ENCODE results near the gene MEI4.

MEI4 gene
- long read RNA-seq, partial matches to known transcripts: 0 of 2 reads
- long read RNA-seq, other reads (novel, unspliced or antisense): 2 of 2 reads

GRCh38 chr6:77652739-77653138 lies at the start of gene MEI4:
TSS of gene MEI4 (plus strand) at chr6:77653039. CDS start at chr6:77690672, 37,633 bp downstream.
- no peak for TF ChIP-seq POLR2AphosphoS5 (IDR thresholded peaks at IDR 0.05; ENCODE audit: low read depth)
- no peak for TF ChIP-seq CTCF (IDR thresholded peaks at IDR 0.05; ENCODE audit: insufficient read depth, low read length)
- no peak for TF ChIP-seq SPI1 (IDR thresholded peaks at IDR 0.05; ENCODE audit: borderline replicate concordance, low read depth)
- no peak for TF ChIP-seq REST (IDR thresholded peaks at IDR 0.05; ENCODE audit: insufficient replicate concordance, low read depth)
- no peak for TF ChIP-seq GABPA (IDR thresholded peaks at IDR 0.05; ENCODE audit: low read depth)
- no peak for DNase-seq (ENCODE audit: low read depth in 1 of 2, low spot score in 1 of 2)

GRCh38 chr6:77604476-77604875 lies 48.4 kb upstream of the MEI4 start:
- TF ChIP-seq REST (IDR thresholded peaks at IDR 0.05; ENCODE audit: insufficient replicate concordance, low read depth) (no peak), POLR2AphosphoS5 (IDR thresholded peaks at IDR 0.05; ENCODE audit: low read depth) (no peak), SPI1 (IDR thresholded peaks at IDR 0.05; ENCODE audit: borderline replicate concordance, low read depth) (no peak), GABPA (IDR thresholded peaks at IDR 0.05; ENCODE audit: low read depth) (no peak), CTCF (IDR thresholded peaks at IDR 0.05; ENCODE audit: insufficient read depth, low read length) (no peak)
- no peak overlapping the region for H3K4me3 ChIP-seq (replicated peaks; ENCODE audit: insufficient read depth, low read length)
- no peaks in the 10 kb centered on the region for H3K27me3 ChIP-seq (ENCODE audit: insufficient read depth, poor library complexity, severe bottlenecking)
- no peak overlapping the region for H3K27ac ChIP-seq (replicated peaks)
- DNase-seq (ENCODE audit: low read depth in 1 of 2, low spot score in 1 of 2): no peak

More at GRCh38 chr6:77652739-77653138, at the start of gene MEI4:
- Histone ChIP-seq H3K4me3 (replicated peaks; ENCODE audit: insufficient read depth, low read length) (no peak within 1 kb of the TSS), H3K27me3 (ENCODE audit: insufficient read depth, poor library complexity, severe bottlenecking) (no peaks in the 10 kb centered on the region), H3K27ac (replicated peaks) (no peak within 1 kb of the TSS)

- no peak for DNase-seq (ENCODE audit: low read depth in 1 of 2, low spot score in 1 of 2)
- no peaks in the 10 kb centered on the region for H3K27me3 ChIP-seq (ENCODE audit: insufficient read depth, poor library complexity, severe bottlenecking)
- H3K27ac ChIP-seq (replicated peaks): no peak overlapping the region
- TF ChIP-seq SPI1 (IDR thresholded peaks at IDR 0.05; ENCODE audit: borderline replicate concordance, low read depth): no peak
- no peak for TF ChIP-seq GABPA (IDR thresholded peaks at IDR 0.05; ENCODE audit: low read depth)
- no peak for TF ChIP-seq POLR2AphosphoS5 (IDR thresholded peaks at IDR 0.05; ENCODE audit: low read depth)
- no peak for TF ChIP-seq CTCF (IDR thresholded peaks at IDR 0.05; ENCODE audit: insufficient read depth, low read length)
- TF ChIP-seq REST (IDR thresholded peaks at IDR 0.05; ENCODE audit: insufficient replicate concordance, low read depth): no peak
- no peak overlapping the region for H3K4me3 ChIP-seq (replicated peaks; ENCODE audit: insufficient read depth, low read length)
Measured at GRCh38 chr6:77607004-77607403, 45.8 kb upstream of the MEI4 start.
